Sigmoid colon (tissue), 7 donors: ENCODE measurements around the gene NIP7. TPM values are rescaled to one million over a fixed set of nuclear protein-coding genes. Genes with fewer than 3 reads are reported as not detected.
A peak's percentile ranks its signal among the peaks of the same experiment; 100 is the strongest.

Experiments
- DNase-seq: peaks from one replicate; pipeline ENCODE4 v3.0.0-alpha.2; 2019
- H3K27ac ChIP-seq, 4 donors: fragments of 200-600 bp; sonication (generic); one replicate each; pipeline ENCODE4 v1.5.1; 2016 to 2019; ENCODE audit warnings: mild to moderate bottlenecking in 1 of 4
- H3K27me3 ChIP-seq, 3 donors: fragments of 200-600 bp; sonication (generic); one replicate each; pipeline ENCODE4 v1.5.1; 2019; ENCODE audit warnings: mild to moderate bottlenecking in 1 of 3
- H3K36me3 ChIP-seq, 4 donors: fragments of 200-600 bp; sonication (generic); one replicate each; pipeline ENCODE4 v1.5.1; 2016 to 2019
- H3K4me1 ChIP-seq, 4 donors: fragments of 200-600 bp; sonication (generic); one replicate each; pipeline ENCODE4 v1.5.1; 2017 to 2019
- H3K4me3 ChIP-seq, 4 donors: fragments of 200-600 bp; sonication (generic); one replicate each; pipeline ENCODE4 v1.5.1; 2017 to 2019; ENCODE audit warnings: mild to moderate bottlenecking in 2 of 4, moderate library complexity in 1 of 4
- H3K9me3 ChIP-seq, 4 donors: fragments of 200-600 bp in 3 of 4; sonication (generic) in 3 of 4; one replicate each; pipeline versions ENCODE4 v1.5.1 to v1.6.1; 2013 to 2019
- EP300 ChIP-seq, 4 donors: sonication (generic); formaldehyde crosslinking; IDR thresholded peaks; one replicate each; pipeline ENCODE4 v1.6.1; 2017; ENCODE audit warnings: antibody characterized with exemption in 4 of 4
- POLR2A ChIP-seq, 2 donors: fragments of 450-650 bp; IDR thresholded peaks; one replicate each; pipeline ENCODE4 v1.6.1; 2016; ENCODE audit warnings: antibody characterized with exemption in 2 of 2, mild to moderate bottlenecking in 2 of 2, moderate library complexity in 2 of 2
- POLR2AphosphoS5 ChIP-seq, 4 donors: sonication (generic); formaldehyde crosslinking; IDR thresholded peaks; one replicate each; pipeline ENCODE4 v1.6.1; 2017; ENCODE audit warnings: antibody characterized with exemption in 4 of 4
- WGBS, 2 donors: extraction: QIAGEN DNeasy Blood & Tissue Kit; methylation state at CpG; one replicate each; pipeline ENCODE4 v1.1.7; 2013; 5-methylcytosine and 5-hydroxymethylcytosine counted together
- intact Hi-C: fragments of 100-400 bp; cut with DNase I; formaldehyde crosslinking; loops from one replicate; pipeline ENCODE4 v1.15.1; 2023
- polyA plus RNA-seq, 3 donors: library from polyadenylated mRNA; stranded (reverse); fragments of 200-250 nt; gene quantifications; one replicate each; pipeline ENCODE4 v1.2.3, GENCODE V29; 2013
- total RNA-seq, 4 donors: library from RNA; depleted of rRNA; stranded (reverse); fragments of >200 nt; gene quantifications; one replicate each; pipeline ENCODE4 v1.1.0, GENCODE V29; 2016
- TF ChIP-seq, protein P1 (sequence below), 4 experiments: fragments of 450-650 bp in 3 of 4; fragments of 200-600 bp in 1 of 4; IDR thresholded peaks; one replicate each; pipeline ENCODE4 v1.5.1; 2016 to 2019; ENCODE audit warnings: antibody characterized with exemption in 4 of 4, mild to moderate bottlenecking in 3 of 4, moderate library complexity in 2 of 4
- donor health status: healthy with polysubstance abuse.
- donor health status: Bipolar disorder and iron deficiency.
- donor health status: healthy.

The NIP7 gene
- total and polyA plus RNA-seq, 7 donors, result 6.9 to 23.8 (median 11.4) TPM

- TF ChIP-seq, protein P1, sequence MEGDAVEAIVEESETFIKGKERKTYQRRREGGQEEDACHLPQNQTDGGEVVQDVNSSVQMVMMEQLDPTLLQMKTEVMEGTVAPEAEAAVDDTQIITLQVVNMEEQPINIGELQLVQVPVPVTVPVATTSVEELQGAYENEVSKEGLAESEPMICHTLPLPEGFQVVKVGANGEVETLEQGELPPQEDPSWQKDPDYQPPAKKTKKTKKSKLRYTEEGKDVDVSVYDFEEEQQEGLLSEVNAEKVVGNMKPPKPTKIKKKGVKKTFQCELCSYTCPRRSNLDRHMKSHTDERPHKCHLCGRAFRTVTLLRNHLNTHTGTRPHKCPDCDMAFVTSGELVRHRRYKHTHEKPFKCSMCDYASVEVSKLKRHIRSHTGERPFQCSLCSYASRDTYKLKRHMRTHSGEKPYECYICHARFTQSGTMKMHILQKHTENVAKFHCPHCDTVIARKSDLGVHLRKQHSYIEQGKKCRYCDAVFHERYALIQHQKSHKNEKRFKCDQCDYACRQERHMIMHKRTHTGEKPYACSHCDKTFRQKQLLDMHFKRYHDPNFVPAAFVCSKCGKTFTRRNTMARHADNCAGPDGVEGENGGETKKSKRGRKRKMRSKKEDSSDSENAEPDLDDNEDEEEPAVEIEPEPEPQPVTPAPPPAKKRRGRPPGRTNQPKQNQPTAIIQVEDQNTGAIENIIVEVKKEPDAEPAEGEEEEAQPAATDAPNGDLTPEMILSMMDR (IDR thresholded peaks at IDR 0.05), result no peak
- TF ChIP-seq POLR2A (IDR thresholded peaks at IDR 0.05) (no peak), EP300 (IDR thresholded peaks at IDR 0.05) (no peak), POLR2AphosphoS5 (IDR thresholded peaks at IDR 0.05) (no peak)
- H3K4me1 ChIP-seq, result peaks cover 0 to 8% (median 2%) of the 10 kb centered on the region in 4 donors
- intact Hi-C loops, result no loop called here
- DNase-seq, result no peak
- H3K36me3 ChIP-seq, result peaks cover 62 to 96% (median 75%) of the 10 kb centered on the region in 4 donors
- H3K9me3 ChIP-seq, result no peaks in the 10 kb centered on the region
- WGBS, 2 donors, result 96 to 97% methylated on average over 30 of the region's 30 CpGs
- H3K27ac ChIP-seq, result no peak overlapping the region
- H3K4me3 ChIP-seq, result no peak overlapping the region
- H3K27me3 ChIP-seq, result no peaks in the 10 kb centered on the region
These were observed 21.2 kb upstream of the NIP7 start for GRCh38 chr16:69318177-69318910.

DNA sequence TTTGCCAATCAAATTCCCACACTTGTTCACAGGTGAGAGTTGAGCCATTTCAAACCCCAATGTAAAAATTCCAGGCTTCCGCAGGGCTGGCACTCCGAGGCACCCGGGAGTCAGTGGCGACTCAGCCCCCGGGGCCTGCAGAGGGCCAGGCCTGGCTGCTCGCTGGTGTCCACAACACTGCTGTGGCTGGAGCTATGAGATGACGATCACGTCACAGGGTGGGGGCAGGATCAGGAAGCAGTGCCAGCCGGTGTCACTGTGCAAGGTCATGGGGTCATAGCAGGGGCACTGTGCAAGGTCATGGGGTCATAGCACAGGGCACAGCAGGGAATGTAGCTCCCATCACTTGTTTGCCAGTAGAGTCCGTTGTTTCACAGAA, 20.7 kb upstream of the NIP7 start:
- Histone ChIP-seq H3K36me3 (peaks cover 62 to 97% (median 77%) of the 10 kb centered on the region in 4 donors), H3K27ac (no peak overlapping the region), H3K27me3 (no peaks in the 10 kb centered on the region), H3K9me3 (no peaks in the 10 kb centered on the region), H3K4me3 (no peak overlapping the region), H3K4me1 (peaks cover 0 to 4% (median 0%) of the 10 kb centered on the region in 4 donors)
- WGBS, 2 donors, result 87 to 88% methylated on average over 10 of the region's 10 CpGs
- TF ChIP-seq POLR2A (IDR thresholded peaks at IDR 0.05) (no peak), POLR2AphosphoS5 (IDR thresholded peaks at IDR 0.05) (no peak), EP300 (IDR thresholded peaks at IDR 0.05) (no peak)
- TF ChIP-seq, protein P1 (IDR thresholded peaks at IDR 0.05), result no peak
- DNase-seq, result peak; percentile 35
- intact Hi-C loops, result no loop called here

GRCh38 chr16:69319381-69319780, 20.2 kb upstream of the NIP7 start:
- DNase-seq, result peak; percentile 43
- Histone ChIP-seq H3K27me3 (no peaks in the 10 kb centered on the region), H3K36me3 (peaks cover 62 to 99% (median 78%) of the 10 kb centered on the region in 4 donors), H3K9me3 (no peaks in the 10 kb centered on the region), H3K27ac (no peak overlapping the region), H3K4me1 (peaks cover 0 to 7% (median 0%) of the 10 kb centered on the region in 4 donors), H3K4me3 (no peak overlapping the region)
- TF ChIP-seq POLR2A (IDR thresholded peaks at IDR 0.05), result no peak
- TF ChIP-seq EP300 (IDR thresholded peaks at IDR 0.05), result no peak
- TF ChIP-seq, protein P1 (IDR thresholded peaks at IDR 0.05), result no peak
- TF ChIP-seq POLR2AphosphoS5 (IDR thresholded peaks at IDR 0.05), result no peak
- intact Hi-C loops, result no loop called here
- WGBS, 2 donors, result 93 to 94% methylated on average over 9 of the region's 9 CpGs

DNA sequence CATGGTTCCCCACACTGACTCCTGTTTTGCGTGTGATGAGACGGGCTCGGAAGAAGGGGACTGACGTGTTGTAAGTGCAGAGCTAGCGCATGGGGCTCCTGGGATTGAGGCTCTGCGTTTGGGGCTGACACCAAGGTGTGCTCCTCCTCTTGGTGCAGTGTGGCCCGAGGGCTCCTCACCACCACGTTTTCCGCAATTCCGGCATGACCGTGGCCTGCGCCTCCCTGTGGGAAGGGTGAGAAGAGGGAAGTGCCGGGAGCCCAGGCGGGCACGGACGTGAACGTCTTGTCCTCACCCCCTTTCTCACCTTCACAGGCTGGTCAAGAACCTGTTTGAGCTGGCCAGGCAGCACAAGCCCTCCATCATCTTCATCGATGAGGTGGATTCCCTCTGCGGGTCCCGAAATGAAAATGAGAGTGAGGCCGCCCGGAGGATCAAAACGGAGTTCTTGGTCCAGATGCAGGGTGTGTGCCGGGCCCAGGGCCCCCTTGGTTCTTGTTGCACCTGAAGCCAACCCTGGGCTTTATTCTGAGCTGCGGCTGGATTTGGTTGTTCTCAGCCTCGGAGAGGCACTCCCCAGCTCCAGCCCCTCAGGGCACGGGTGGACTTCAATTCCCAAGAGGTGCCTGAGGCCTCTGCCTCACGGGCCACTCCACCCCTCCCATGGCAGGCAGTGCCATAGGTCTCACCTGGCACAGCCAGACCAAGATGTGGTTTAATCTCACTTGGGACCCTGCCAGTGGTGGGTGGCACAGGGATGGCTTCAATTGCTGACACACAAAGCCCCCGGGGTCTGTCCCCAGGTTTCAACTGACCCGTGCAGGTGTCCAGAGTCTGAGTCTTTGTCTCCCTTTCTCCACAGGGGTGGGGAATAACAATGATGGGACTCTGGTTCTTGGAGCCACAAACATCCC, 19.5 kb upstream of the NIP7 start:
- intact Hi-C loops, result no loop called here
- 92 to 93% methylated on average over 30 of the region's 30 CpGs for WGBS, 2 donors
- H3K4me1 ChIP-seq, result peaks cover 0 to 5% (median 0%) of the 10 kb centered on the region in 4 donors
- no peaks in the 10 kb centered on the region for H3K9me3 ChIP-seq
- TF ChIP-seq, protein P1 (IDR thresholded peaks at IDR 0.05), result no peak
- peak in 1 of 4 donors; percentile 5 for TF ChIP-seq POLR2AphosphoS5 (IDR thresholded peaks at IDR 0.05)
- peak; percentile 55 for DNase-seq
- no peak overlapping the region for H3K4me3 ChIP-seq
- H3K36me3 ChIP-seq, result peaks cover 62 to 99% (median 85%) of the 10 kb centered on the region in 4 donors
- H3K27ac ChIP-seq, result no peak overlapping the region
- H3K27me3 ChIP-seq, result no peaks in the 10 kb centered on the region
